ENCODE measurements around the gene PAX8. TPM values are rescaled to one million over a fixed set of nuclear protein-coding genes. Genes with fewer than 3 reads are reported as not detected.

PAX8 gene
- total and polyA plus RNA-seq, 10 donors, result 0.06 to 2.8 (median 1.0) TPM

- TF ChIP-seq POLR2A (IDR thresholded peaks at IDR 0.05), result no peak
- TF ChIP-seq, protein P1, sequence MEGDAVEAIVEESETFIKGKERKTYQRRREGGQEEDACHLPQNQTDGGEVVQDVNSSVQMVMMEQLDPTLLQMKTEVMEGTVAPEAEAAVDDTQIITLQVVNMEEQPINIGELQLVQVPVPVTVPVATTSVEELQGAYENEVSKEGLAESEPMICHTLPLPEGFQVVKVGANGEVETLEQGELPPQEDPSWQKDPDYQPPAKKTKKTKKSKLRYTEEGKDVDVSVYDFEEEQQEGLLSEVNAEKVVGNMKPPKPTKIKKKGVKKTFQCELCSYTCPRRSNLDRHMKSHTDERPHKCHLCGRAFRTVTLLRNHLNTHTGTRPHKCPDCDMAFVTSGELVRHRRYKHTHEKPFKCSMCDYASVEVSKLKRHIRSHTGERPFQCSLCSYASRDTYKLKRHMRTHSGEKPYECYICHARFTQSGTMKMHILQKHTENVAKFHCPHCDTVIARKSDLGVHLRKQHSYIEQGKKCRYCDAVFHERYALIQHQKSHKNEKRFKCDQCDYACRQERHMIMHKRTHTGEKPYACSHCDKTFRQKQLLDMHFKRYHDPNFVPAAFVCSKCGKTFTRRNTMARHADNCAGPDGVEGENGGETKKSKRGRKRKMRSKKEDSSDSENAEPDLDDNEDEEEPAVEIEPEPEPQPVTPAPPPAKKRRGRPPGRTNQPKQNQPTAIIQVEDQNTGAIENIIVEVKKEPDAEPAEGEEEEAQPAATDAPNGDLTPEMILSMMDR (IDR thresholded peaks at IDR 0.05 in 8 of 11, conservative IDR thresholded peaks at IDR 0.05 in 3 of 11), result no peak
- no peak for TF ChIP-seq POLR2AphosphoS5 (IDR thresholded peaks at IDR 0.05)
- intact Hi-C loops (cut with DNase I; ENCODE audit: low total_unique reads), result loop anchor here (10.0 kb wide), 1 partner anchor 48 kb away; no protein-coding TSS in a partner anchor
- Histone ChIP-seq H3K4me1 (peaks cover 3 to 24% (median 8%) of the 10 kb centered on the region in 6 donors), H3K36me3 (peaks cover 0 to 13% (median 5%) of the 10 kb centered on the region in 6 donors), H3K27ac (no peak overlapping the region), H3K4me3 (no peak overlapping the region), H3K9me3 (no peaks in the 10 kb centered on the region), H3K27me3 (replicated peaks in 1 of 7) (peaks cover 0 to under 1% (median 0%) of the 10 kb centered on the region in 7 donors)
- 84 to 96% (median 90%) methylated on average over 2 of the region's 2 CpGs for WGBS, 5 donors
- no peak for DNase-seq
Observed at GRCh38 chr2:113207021-113207420, 71.7 kb downstream of the PAX8 start.

GRCh38 chr2:113206251-113206650 is 72.5 kb downstream of the PAX8 start:
- Histone ChIP-seq H3K27me3 (replicated peaks in 1 of 7) (no peaks in the 10 kb centered on the region), H3K9me3 (no peaks in the 10 kb centered on the region), H3K4me1 (peaks cover 0 to 18% (median 8%) of the 10 kb centered on the region in 6 donors), H3K27ac (no peak overlapping the region), H3K4me3 (no peak overlapping the region), H3K36me3 (peaks cover 0 to 21% (median 12%) of the 10 kb centered on the region in 6 donors)
- DNase-seq, result no peak
- 71 to 95% (median 94%) methylated on average over 6 of the region's 6 CpGs for WGBS, 5 donors
- TF ChIP-seq POLR2AphosphoS5 (IDR thresholded peaks at IDR 0.05), result no peak
- no peak for TF ChIP-seq POLR2A (IDR thresholded peaks at IDR 0.05)
- TF ChIP-seq, protein P1 (IDR thresholded peaks at IDR 0.05 in 8 of 11, conservative IDR thresholded peaks at IDR 0.05 in 3 of 11), result no peak
- intact Hi-C loops (cut with DNase I; ENCODE audit: low total_unique reads), result loop anchor here (10.0 kb wide), 1 partner anchor 49 kb away; no protein-coding TSS in a partner anchor

- H3K4me1 ChIP-seq, result peaks cover 0 to 31% (median 14%) of the 10 kb centered on the region in 6 donors
- no peaks in the 10 kb centered on the region for H3K27me3 ChIP-seq (replicated peaks in 1 of 7)
- TF ChIP-seq POLR2AphosphoS5 (IDR thresholded peaks at IDR 0.05) (peak in 2 of 3 donors; percentile 68 to 72), POLR2A (IDR thresholded peaks at IDR 0.05) (no peak)
- TF ChIP-seq, protein P1 (IDR thresholded peaks at IDR 0.05 in 8 of 11, conservative IDR thresholded peaks at IDR 0.05 in 3 of 11), result peak; percentile 79 to 94 (median 88)
- peaks cover 0 to 43% (median 28%) of the 10 kb centered on the region in 6 donors for H3K36me3 ChIP-seq
- DNase-seq, result peak; percentile 87
- intact Hi-C loops (cut with DNase I; ENCODE audit: low total_unique reads), result loop anchor here (5.0 to 10.0 kb wide), 2 partner anchors 51 to 163 kb away; no protein-coding TSS in a partner anchor
- H3K27ac ChIP-seq, result peak overlapping the region in 5 of 8 donors; percentile 3 to 66 (median 60)
- 12 to 23% (median 19%) methylated on average over 4 to 5 of the region's 5 CpGs for WGBS, 5 donors
- H3K9me3 ChIP-seq, result no peaks in the 10 kb centered on the region
- no peak overlapping the region for H3K4me3 ChIP-seq
Observed at GRCh38 chr2:113203901-113204519, 74.7 kb downstream of the PAX8 start.

GRCh38 chr2:113203217-113203530 is 75.5 kb downstream of the PAX8 start:
- H3K4me1 ChIP-seq, result peaks cover 2 to 40% (median 22%) of the 10 kb centered on the region in 6 donors
- peak; percentile 8 for DNase-seq
- no peak overlapping the region for H3K27ac ChIP-seq
- intact Hi-C loops (cut with DNase I; ENCODE audit: low total_unique reads), result loop anchor here (5.0 to 10.0 kb wide), 2 partner anchors 52 to 164 kb away; no protein-coding TSS in a partner anchor
- peaks cover 0 to 52% (median 35%) of the 10 kb centered on the region in 6 donors for H3K36me3 ChIP-seq
- no peaks in the 10 kb centered on the region for H3K9me3 ChIP-seq
- TF ChIP-seq, protein P1 (IDR thresholded peaks at IDR 0.05 in 8 of 11, conservative IDR thresholded peaks at IDR 0.05 in 3 of 11), result no peak
- TF ChIP-seq POLR2A (IDR thresholded peaks at IDR 0.05) (no peak), POLR2AphosphoS5 (IDR thresholded peaks at IDR 0.05) (no peak)
- H3K27me3 ChIP-seq (replicated peaks in 1 of 7), result no peaks in the 10 kb centered on the region
- no peak overlapping the region for H3K4me3 ChIP-seq
